OCI-LY1 (cell line): Measurements from ENCODE around the gene SLC27A6.

ENCODE experiments used
- H2AFZ ChIP-seq: fragments of 200-600 bp; sonication (generic), shearing (Covaris generic); 2 replicates; pipeline ENCODE4 v1.6.0; 2014; ENCODE audit warnings: antibody characterized with exemption, mild to moderate bottlenecking, low read length
- H3F3A ChIP-seq: fragments of 200-600 bp; sonication (generic), shearing (Covaris generic); 2 replicates; pipeline ENCODE4 v1.6.0; 2014; ENCODE audit warnings: mild to moderate bottlenecking, antibody characterized with exemption, low read length, moderate library complexity; ENCODE audit not compliant: insufficient read depth
- H3K27ac ChIP-seq: fragments of 200-600 bp; sonication (generic); 2 replicates; pipeline ENCODE4 v1.5.1; 2014; ENCODE audit warnings: low read length, mixed run types, mild to moderate bottlenecking, low read depth; ENCODE audit not compliant: poor library complexity, severe bottlenecking
- H3K27me3 ChIP-seq: fragments of 200-600 bp; sonication (generic); 2 replicates; pipeline ENCODE4 v1.6.0; 2014; ENCODE audit warnings: antibody characterized with exemption, mild to moderate bottlenecking, low read length, moderate library complexity; ENCODE audit not compliant: insufficient read depth
- H3K36me3 ChIP-seq: fragments of 200-600 bp; sonication (generic); 2 replicates; pipeline ENCODE4 v1.6.1; 2014; ENCODE audit warnings: mild to moderate bottlenecking, antibody characterized with exemption, low read length, moderate library complexity, mixed read lengths; ENCODE audit not compliant: insufficient read depth
- H3K4me1 ChIP-seq: fragments of 200-600 bp; sonication (generic); 2 replicates; pipeline ENCODE4 v1.5.1; 2014; ENCODE audit warnings: mild to moderate bottlenecking, low read length, moderate library complexity; ENCODE audit not compliant: insufficient read depth, severe bottlenecking
- H3K4me2 ChIP-seq: fragments of 200-600 bp; sonication (generic), shearing (Covaris generic); 2 replicates; pipeline ENCODE4 v1.6.1; 2014; ENCODE audit warnings: low read length
- H3K4me3 ChIP-seq: fragments of 200-600 bp; sonication (generic); 2 replicates; pipeline ENCODE4 v1.5.1; 2014; ENCODE audit warnings: low read length, low read depth, mild to moderate bottlenecking, mixed read lengths; ENCODE audit not compliant: poor library complexity, severe bottlenecking
- H3K79me2 ChIP-seq: fragments of 200-600 bp; shearing (Covaris generic); 2 replicates; pipeline ENCODE4 v1.6.1; 2016; ENCODE audit warnings: mixed run types, low read length, mixed read lengths; ENCODE audit not compliant: insufficient read depth
- H3K9ac ChIP-seq: fragments of 200-600 bp; sonication (generic), shearing (Covaris generic); 2 replicates; pipeline ENCODE4 v1.6.1; 2014; ENCODE audit warnings: mild to moderate bottlenecking, low read length, mixed read lengths
- H3K9me2 ChIP-seq: fragments of 200-600 bp; sonication (generic), shearing (Covaris generic); 2 replicates; pipeline ENCODE4 v1.6.1; 2014; ENCODE audit warnings: low read depth, mild to moderate bottlenecking, low read length, mixed read lengths
- H3K9me3 ChIP-seq: fragments of 200-600 bp; shearing (Covaris generic); 2 replicates; pipeline ENCODE4 v1.6.1; 2014; ENCODE audit warnings: low read length, mixed read lengths
- H4K20me1 ChIP-seq: fragments of 200-600 bp; sonication (generic), shearing (Covaris generic); 2 replicates; pipeline ENCODE4 v1.6.0; 2016; ENCODE audit warnings: mild to moderate bottlenecking, low read length; ENCODE audit not compliant: insufficient read depth
- EZH2 ChIP-seq: fragments of 200-600 bp; sonication (generic), shearing (Covaris generic); IDR thresholded peaks from 2 replicates; pipeline ENCODE4 v1.8.0; 2017; ENCODE audit warnings: borderline replicate concordance, mixed run types, mild to moderate bottlenecking, antibody characterized with exemption, low read length, moderate library complexity, mixed read lengths
- TF ChIP-seq, protein P1 (sequence below): fragments of 200-600 bp; sonication (generic), shearing (Covaris generic); IDR thresholded peaks from 2 replicates; pipeline ENCODE4 v1.5.1; 2017; ENCODE audit warnings: mild to moderate bottlenecking, antibody characterized with exemption, low read length, moderate library complexity, mixed read lengths

SLC27A6 gene

DNA sequence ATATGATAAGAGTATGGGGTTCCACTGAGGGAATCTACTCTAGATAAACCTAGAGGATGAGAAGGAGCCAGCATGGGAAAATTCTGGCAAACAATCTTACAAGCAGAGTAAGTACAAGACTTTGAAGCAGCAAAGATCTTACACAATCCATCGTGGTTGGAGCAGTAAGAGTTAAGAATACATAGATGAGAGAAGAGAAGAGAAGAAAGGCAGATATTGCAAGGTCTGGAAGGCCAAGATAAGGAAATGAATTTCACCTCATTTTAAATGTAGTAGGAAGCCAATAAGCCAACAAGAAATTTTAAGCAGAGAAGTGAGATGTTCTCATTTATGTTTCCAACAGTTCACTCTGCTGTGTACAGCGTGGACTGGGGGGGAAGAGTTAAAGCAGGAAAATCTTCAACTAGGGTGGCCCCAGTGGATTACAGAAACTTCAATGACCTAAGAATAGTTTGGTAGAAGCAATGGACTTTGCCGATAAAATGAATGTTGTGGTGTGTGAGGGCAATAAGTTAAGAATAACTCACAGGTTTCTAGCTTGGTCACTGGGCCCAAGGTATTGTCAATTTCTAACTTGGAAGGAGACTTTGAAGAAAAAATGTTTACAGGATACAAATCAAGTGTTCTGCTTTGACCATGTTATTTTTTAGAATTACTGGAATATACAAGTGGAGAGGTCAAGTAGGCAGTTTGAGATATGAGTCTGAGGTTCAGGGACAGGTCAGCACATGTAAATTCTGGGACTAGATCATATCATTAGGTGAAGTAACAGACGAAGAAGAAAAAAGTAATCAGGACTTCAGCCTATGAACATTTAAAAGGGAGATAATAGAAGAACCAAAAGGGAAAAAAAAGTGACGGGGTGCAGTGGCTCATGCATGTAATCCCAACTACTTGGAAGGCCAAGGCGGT is 117.2 kb downstream of the SLC27A6 start:
- Histone ChIP-seq H3K27ac (no peak overlapping the region), H3K4me2 (no peak overlapping the region), H3K9me3 (no peaks in the 10 kb centered on the region), H3F3A (no peaks in the 10 kb centered on the region), H3K4me3 (no peak overlapping the region), H3K9me2 (no peaks in the 10 kb centered on the region), H3K36me3 (no peaks in the 10 kb centered on the region), H3K79me2 (no peaks in the 10 kb centered on the region), H3K4me1 (no peaks in the 10 kb centered on the region), H3K27me3 (no peaks in the 10 kb centered on the region), H4K20me1 (no peaks in the 10 kb centered on the region), H2AFZ (no peak overlapping the region), H3K9ac (no peak overlapping the region)
- TF ChIP-seq, protein P1, sequence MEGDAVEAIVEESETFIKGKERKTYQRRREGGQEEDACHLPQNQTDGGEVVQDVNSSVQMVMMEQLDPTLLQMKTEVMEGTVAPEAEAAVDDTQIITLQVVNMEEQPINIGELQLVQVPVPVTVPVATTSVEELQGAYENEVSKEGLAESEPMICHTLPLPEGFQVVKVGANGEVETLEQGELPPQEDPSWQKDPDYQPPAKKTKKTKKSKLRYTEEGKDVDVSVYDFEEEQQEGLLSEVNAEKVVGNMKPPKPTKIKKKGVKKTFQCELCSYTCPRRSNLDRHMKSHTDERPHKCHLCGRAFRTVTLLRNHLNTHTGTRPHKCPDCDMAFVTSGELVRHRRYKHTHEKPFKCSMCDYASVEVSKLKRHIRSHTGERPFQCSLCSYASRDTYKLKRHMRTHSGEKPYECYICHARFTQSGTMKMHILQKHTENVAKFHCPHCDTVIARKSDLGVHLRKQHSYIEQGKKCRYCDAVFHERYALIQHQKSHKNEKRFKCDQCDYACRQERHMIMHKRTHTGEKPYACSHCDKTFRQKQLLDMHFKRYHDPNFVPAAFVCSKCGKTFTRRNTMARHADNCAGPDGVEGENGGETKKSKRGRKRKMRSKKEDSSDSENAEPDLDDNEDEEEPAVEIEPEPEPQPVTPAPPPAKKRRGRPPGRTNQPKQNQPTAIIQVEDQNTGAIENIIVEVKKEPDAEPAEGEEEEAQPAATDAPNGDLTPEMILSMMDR: no peak
- no peak for TF ChIP-seq EZH2
